ENCODE measurements around the gene CCL3. TPM values are rescaled to one million over a fixed set of nuclear protein-coding genes. Genes with fewer than 3 reads are reported as not detected.
"Not testable (repeated sequence)": the region's sequence is repeated elsewhere in the genome, so short reads cannot be mapped to it uniquely, and the experiment has no call there.

The CCL3 gene
- total RNA-seq, 1 experiment from 2014 or later, result 0.46 TPM

DNA sequence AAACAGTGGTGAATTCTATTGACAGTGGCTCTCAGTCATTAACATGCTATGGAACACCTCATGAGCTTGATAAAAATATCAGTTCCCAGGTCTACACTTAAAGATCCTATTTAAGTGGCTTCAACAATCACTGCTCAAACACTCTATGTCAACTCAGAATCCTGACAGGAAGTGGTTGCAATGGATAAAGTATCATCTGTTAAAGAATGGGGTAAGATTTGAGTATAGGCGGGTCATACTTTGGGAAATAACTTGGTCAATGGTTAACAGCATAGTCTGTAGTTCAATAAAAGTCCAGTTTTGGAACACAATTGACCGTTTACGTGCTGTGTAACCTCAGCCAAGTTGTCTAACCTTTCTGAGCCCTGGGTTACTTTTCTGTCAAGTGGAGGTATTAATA, 2.5 kb downstream of the CCL3 start:
- not testable (repeated sequence) for DNase-seq (ENCODE audit: low read depth)

DNA sequence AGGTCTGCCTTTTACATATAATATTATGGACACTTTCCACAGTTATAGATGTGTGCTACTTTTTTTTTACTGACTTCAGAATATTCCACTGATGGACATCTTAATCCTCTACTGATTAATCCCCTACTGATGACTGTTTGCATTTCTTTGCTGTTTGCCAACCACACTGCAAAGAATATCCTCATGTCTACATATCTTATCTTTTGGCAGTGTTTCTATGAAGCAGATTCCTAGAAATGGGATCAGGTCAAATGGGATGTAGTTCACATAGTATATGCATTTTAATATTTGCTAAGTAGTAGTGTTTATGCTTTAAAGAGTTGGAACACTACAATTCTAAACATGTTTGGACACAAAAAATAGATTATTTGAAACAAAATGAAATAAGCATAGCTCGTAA, 3.2 kb downstream of the CCL3 start:
- DNase-seq (ENCODE audit: low read depth), result no peak

DNA sequence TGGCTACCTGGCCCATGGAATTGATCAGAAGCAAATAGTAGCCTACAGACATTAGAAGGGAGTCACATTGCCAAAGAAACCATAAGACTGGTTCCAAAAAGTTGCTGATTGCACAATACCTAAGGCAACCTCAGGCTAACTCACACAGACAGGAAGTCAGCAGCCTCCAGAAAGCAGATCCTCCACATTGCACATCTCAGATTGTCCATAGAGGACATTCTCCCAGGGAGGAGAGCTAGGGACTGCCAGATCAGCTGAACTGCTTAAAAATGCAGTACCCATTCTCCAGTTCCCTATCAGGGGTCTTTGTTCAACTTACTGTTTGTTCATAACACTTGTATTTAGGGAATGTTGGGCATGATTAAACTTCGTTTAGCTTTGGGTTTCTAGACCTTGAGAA, 4.2 kb downstream of the CCL3 start:
- no peak for DNase-seq (ENCODE audit: low read depth)

DNA sequence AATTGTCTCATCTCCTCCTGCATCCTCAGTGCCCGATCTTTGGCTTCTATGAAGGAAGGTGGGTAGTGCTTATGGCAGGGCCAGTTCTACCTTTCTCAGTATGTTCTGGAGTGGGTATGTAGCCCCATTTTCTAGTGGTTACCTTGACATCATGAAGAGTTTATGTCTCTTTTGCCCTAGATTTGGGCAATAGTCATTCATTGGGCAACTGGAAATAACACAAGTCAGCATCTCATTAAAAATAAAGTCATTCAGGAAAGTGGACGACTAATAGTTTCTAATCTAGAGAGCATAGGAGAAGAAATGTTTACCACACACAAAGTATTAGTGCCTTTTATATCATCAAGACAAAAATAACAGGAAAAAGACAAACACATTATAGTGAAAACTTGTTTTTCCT, 6.3 kb downstream of the CCL3 start:
- not testable (repeated sequence) for DNase-seq (ENCODE audit: low read depth)

DNA sequence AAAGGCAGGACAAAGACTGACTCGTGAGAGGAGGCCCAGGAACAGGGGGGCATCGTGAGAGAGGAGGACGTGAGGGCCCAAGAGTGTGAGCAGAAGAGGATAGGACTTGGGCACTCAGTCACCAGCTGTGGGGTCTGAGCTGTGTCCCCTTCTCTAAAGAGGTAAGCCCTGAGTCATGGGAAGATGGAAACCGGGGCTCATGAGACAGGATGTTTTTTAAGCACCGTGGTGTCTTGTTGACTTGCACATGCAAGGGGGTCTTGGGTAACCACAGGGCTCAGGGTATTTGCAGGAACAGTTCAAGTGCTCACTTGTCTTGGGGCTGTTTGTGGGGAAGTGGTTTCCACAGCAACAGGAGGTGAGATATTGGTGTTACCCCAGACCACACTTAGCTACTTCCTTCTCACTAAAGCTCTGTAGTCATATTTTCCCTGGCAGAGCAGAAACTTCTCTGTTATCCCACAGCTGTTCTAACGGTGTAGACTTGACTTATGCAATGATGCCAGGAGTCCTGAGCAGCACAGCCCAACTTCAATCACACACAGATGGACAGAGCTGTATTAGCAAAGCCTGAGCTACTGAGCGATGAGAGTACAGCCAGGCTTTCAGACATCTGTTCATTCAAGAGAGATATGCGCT, 7.3 kb downstream of the CCL3 start:
- not testable (repeated sequence) for DNase-seq (ENCODE audit: low read depth)

DNA sequence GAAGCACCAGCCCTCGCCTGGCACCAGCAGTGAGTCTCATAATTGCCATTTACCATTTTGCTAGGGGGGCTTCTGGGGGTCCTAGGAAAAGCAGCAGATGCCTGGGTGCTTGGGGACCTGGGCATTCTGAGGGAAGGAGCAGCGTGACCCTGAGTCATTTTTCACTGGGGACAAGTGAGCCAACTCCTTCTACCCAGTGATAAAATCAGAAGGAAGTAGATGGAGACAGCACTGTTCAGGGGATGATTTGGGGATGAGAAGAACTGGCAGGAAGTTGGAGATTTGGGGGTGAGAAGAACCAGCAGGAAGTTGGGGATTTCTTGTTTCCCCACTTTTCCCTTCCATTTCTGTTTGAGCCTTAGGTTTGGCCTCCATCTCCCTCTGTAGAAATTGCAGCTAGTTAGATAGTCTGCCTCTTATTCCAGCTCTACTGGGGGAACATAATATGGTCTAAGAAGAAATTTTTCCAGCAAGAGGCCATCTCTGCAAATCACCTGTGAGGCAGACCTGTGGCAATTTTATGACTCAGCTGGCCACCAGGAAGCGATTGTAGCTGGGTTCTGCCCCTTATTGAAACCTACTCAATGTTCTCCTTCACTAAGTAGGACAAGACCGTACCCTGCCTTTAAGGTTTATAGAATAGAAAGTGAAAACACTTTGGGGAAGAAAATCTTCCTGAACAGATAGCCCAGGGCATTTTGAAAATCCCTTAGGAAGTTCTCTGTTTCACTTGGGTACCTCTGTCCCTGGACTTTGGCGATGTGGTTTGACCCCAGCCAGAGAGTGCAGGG, 8.1 kb downstream of the CCL3 start:
- not testable (repeated sequence) for DNase-seq (ENCODE audit: low read depth)

DNA sequence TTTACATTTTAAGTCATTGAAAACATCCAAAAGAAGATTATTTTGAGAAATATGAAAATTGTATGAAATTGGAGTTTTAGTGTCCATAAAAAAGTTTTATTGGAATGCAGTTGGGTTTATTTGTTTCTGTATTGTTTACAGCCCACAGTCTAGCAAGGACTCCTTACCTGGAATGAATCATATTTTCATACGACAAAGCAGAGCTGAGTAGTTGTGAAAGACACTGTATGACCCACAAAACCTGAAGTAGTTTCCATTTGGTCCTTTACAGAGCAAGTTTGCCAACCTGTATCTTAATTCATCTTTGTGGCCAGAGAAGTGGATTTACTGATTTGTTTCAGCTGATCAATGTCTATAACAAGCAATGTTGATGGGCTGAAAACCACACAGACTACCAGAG, 15.6 kb downstream of the CCL3 start:
- no peak for DNase-seq (ENCODE audit: low read depth)

DNA sequence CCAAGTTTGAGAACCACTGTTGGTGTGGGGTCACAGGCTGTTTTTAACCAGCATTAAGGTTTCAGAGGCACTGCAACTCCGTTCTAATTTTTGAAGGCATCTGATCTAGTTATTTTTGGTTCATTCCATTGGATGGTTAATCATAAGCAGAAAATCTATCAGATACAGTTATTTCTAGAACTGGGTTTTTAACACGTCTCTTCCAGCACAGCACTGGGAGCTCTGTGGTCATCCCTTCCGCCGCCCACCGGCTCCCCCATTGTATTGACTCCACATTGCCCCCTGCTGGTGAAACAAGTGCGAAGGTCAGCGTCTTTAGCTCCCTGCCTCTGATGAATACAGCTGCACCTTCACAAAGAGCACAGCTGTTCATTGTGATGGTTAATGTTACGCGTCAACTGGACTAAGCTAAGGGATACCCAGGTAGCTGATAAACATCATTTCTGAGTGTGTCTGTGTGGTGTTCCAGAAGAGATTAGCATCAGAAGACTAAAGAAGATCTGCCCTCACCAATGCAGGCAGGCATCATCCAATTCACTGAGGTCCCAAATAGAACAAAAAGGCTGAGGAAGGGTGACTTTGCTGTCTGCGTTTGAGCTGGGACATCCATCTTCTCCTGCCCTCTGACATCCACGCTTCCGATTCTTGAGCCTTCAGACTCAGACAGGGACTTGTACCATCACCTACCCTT, 17.4 kb downstream of the CCL3 start:
- DNase-seq (ENCODE audit: low read depth), result peak; percentile 54

DNA sequence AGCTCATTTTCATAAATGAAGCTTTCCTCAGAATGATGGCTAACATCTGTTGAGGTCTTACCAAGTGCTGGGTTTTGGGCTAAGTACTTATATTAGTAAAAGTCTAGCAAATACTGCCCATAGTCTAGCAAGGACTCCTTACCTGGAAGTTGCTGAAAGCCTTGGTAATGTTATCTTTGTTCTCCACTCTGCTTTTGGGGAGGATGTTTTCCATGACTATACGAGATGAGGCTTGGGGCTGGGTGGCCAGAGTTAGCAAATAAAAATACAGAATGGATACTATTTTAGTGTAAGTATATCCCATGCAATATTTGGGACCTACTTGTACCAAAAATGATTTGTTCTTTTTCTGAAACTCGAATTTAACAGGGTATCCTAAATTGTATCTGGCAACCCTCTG, 18.2 kb downstream of the CCL3 start:
- no peak for DNase-seq (ENCODE audit: low read depth)

DNA sequence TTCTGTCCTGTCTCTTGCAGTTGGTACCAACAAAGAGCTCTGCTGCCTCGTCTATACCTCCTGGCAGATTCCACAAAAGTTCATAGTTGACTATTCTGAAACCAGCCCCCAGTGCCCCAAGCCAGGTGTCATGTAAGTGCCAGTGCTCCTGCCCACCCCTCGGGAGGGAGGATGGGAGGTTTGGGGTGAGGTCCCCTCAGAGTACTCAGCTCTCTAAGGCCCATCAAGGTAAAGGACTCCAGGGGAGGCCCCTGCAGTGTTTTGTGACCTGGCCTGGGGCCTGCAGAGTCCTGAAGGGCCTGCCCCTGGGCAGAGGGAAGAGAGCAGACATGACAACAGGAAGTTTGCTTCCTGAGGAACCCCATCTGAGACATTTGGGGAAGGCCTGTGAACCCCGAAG, 19.5 kb downstream of the CCL3 start:
- DNase-seq (ENCODE audit: low read depth), result no peak

DNA sequence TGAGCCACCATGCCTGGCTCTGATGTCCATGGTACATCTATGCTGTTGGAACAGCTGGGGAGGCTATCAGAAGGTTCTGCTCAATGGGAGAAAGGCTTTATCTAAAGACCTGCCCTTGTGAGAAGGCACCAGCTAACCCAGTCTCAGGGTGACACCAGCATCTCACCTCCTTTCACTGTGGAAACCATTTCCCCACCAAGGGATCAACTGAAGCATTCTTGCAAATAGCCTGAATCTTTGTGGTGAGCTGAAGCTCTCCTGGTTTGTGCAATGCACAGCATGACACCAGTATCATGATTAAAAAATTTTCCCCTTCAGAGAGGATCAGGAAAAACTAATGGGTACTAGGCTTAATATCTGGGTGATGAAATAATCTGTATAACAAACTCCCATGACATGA, 20.8 kb downstream of the CCL3 start:
- no peak for DNase-seq (ENCODE audit: low read depth)

DNA sequence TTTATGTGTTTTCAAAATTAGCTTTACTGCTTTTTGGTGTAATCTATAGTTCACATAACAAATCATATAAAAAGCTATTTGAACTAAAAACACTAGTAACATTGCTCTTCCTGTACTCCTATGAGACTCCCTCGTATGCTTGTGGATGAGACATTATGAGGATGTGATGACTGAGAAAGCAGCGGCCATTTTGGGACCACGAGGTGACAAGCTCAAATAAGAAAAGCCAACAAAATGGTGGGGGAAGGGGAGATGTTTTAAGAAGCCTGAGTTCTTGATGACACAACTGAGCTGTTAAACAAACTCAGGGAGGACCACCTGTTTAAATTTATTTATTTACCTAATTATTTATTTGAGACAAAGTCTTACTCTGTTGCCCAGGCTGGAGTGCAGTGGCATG, 21.4 kb downstream of the CCL3 start:
- DNase-seq (ENCODE audit: low read depth), result no peak

DNA sequence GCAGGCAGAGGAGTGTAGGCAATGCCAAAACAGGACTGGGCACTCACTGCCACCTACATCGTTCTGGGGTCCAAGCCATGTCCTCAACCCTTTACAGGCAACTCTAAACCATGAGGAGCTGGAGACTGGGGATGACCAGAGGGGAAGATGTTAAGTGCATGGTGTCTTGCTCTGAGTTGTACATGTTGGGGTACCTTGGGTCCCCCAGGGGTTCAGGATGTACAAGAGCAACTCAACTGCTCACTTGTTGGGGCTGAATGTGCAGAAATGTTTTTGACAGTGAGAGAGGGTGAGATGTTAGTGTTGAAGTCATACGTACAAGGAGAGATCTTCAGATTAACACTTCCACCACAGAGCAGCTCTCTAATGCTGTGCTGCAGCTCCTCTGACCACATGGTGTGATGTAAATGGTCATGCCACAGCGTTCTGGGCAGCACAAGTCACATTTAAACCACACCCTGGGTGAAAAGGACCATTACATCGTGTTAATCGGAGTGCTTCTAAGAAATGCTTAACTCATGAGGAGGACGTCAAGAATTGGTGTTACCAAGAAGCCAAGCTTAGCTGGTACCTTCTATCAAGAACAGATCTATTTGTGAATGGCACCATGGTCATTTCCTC, 23.5 kb downstream of the CCL3 start:
- no peak for DNase-seq (ENCODE audit: low read depth)

DNA sequence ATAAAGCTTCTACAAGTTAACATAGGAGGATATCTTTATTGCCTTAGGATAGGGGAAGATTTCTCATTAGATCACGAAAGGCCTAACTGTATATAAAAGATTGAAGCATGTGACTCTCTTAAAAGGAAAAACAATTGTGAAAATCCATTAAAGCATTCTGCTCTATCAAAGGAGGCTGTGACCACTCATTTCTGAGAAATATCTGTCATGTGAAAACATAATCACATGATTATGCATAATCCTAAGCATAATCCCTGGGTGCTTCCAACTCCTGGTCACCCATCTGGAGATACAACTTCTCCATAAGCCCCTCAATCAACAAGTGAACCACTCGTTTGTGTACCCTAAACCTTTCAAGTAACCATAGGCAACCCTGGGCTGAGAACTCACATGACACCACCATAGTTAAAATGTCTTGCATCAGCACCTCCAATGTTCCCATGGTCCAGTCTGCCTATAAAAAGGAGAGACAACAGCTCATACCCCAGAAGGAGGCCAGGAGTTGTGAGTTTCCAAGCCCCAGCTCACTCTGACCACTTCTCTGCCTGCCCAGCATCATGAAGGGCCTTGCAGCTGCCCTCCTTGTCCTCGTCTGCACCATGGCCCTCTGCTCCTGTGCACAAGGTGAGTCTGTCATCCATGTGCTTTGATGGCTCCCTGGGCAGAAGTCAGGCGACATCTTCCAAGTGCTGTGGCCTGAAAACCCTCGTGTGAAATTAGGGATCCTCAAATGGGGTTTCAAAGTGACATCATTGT, 26.0 kb downstream of the CCL3 start, which contains the start of gene CCL18:
TSS of gene CCL18 (plus strand) at position 487 of the 756 bp plus-strand sequence. CDS start at position 558, 71 bp downstream.
- DNase-seq (ENCODE audit: low read depth), result no peak

DNA sequence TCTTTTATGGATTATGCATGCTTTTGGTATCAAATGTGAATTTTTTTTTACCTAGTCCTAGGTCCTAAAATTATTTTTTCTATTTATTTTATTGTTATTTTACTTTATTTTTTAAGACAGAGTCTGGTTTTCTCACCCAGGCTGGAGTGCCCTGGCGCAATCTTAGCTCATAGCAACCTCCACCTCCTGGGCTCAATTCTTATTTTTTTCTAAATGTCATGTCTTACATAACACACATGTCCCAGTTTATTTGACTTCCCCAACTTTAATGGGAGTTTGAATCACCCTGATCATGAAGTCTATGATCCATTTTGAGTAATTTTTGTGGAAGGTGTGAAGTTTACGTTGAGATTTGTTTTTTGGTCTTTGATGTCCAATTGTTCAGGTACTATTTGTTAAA, 29.1 kb downstream of the CCL3 start:
- no peak for DNase-seq (ENCODE audit: low read depth)

DNA sequence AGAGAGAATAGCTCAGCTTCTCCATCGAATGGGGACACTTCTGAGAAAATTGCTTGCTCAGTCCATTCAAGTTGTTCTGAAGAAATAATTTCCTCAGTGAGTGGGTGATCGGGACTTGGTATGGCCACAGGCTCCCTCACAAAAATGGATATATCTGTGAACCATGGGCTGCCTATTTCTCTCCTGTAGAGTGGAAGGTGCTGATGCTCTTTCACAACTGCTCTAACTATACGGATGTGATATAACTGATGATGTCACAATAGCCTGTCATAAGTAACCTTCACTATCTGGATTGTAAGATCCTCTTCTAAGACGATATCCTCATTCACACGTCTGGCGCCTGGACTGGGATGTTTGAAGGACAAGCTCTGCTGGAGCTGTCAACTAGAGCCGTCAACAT, 30.5 kb downstream of the CCL3 start:
- no peak for DNase-seq (ENCODE audit: low read depth)

DNA sequence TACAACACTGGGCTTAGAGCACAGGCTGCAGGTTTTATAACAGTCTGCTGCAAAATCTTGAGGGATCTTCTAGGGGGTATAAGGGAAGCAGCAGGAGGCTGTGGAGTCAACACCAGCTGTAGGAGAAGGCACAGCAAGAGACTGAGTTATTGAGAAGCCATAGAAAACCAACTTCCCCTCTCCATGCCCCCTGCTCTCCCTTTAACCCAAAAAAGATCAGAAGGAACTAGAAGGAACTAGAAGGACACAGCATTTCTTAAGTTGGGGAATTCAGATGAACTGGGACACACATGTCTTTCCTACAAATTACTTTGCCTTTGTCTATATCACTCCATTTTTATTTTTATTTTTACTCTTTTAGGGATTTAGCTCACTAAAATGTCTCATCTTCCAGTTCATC, 32.0 kb downstream of the CCL3 start:
- DNase-seq (ENCODE audit: low read depth), result no peak

DNA sequence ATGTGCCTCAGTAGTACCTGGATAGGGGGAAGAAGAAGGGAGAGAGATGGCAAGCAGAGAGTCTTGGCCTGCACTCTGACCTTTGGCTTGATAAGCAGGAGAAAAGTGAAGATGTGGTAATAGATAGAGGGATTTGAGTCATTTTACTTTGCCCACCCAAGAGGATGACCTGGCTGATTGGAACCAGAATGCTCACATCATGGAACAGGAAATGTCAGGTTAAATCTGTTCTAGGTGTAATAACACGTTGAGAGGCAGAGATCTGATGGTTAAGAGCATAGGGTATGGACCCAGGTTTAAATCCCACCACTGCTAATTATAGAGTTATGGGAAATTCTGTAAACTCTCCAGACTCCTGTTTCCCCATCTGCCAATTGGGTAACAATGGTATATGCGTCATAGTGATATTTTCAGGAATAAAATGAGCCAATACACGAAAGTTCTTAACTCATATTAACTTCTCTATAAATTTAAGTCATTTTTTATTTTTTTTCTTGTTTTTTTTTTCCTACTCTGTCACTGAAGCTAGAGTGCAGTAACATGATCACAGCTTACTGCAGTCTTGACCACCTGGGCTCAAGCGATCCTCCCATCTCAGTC, 33.9 kb downstream of the CCL3 start:
- no peak for DNase-seq (ENCODE audit: low read depth)

DNA sequence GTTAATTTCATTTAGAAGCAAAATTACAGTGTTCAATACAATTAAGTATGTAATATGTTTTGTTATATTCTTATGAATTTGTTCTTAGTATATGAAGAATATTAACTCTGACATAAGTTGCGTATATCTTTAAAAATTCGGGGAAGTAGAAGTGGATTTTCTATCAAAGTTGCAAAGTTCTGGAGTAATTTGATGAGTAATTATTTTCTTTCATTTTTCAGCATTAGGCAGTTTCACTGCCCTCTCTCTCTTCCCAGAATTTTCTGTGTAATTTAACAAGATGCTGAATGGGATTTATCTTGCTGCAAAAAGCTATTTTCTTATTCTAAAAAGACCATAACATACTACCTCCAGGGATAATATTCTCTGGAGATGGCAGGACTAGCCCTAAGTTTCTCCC, 34.8 kb downstream of the CCL3 start:
- no peak for DNase-seq (ENCODE audit: low read depth)

DNA sequence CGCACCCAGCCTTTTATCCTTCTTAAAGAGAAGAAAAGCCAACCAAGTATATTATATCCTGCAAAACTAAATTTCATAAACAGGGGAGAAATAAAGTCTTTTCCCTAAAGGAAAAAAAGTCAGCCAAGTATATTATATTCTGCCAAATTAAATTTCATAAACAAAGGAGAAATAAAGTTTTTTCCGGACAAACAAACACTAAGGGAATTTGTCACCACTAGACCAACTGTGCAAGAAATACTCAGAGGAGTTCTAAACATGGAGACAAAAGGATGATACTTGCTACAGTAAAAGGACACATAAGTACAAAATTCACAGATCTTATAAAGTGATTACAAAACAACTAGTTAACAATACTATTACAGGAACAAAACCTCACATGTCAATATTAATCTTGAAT, 40.3 kb downstream of the CCL3 start:
- DNase-seq (ENCODE audit: low read depth), result no peak

DNA sequence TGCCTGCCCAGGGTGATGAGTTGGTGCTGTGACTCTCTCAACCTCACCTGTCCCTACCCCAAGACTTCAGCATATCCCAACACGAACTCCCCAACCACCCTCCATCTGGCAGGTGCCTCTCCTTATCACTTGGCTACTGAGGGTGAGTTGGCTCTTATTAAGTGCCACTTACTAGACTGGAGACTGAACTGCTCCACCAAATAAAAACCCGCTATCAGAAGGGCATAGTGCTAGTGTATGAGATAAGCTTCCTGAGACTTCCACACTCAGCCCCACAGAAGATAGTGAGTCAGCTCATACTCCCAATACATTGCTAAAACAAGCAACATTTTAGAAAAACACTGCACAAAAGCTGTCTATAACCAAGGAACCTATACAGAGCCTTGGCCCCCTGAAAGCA, 41.9 kb downstream of the CCL3 start:
- DNase-seq (ENCODE audit: low read depth), result no peak
